ENCODE data around the gene KLHDC2.

GRCh38 chr14:49808780-49809179 is 40.8 kb downstream of the KLHDC2 start:
- no peak for TF ChIP-seq POLR2A (IDR thresholded peaks at IDR 0.05)
- TF ChIP-seq CTCF (IDR thresholded peaks at IDR 0.05) = no peak
